Esophagus squamous epithelium (tissue), 5 donors: ENCODE data around the gene TTF2. TPM values are rescaled to one million over a fixed set of nuclear protein-coding genes. Genes with fewer than 3 reads are reported as not detected.
"Not testable (repeated sequence)": the region's sequence is repeated elsewhere in the genome, so short reads cannot be mapped to it uniquely, and the experiment has no call there.

Experiments
- DNase-seq: peaks from one replicate; lab custom pipeline; 2025; lab: John Stamatoyannopoulos, UW
- H3K27ac ChIP-seq, 4 donors: fragments of 200-600 bp; sonication (generic); one replicate each; pipeline ENCODE4 v1.5.1; 2016 to 2019; ENCODE audit warnings: mild to moderate bottlenecking in 1 of 4
- H3K27me3 ChIP-seq, 4 donors: fragments of 200-600 bp; sonication (generic); 1 replicate in 3 of 4; 2 replicates in 1 of 4; pipeline versions ENCODE4 v1.5.1 to v1.6.0; 2017 to 2021; ENCODE audit warnings: antibody characterized with exemption in 1 of 4
- H3K36me3 ChIP-seq, 3 donors: fragments of 200-600 bp; sonication (generic); one replicate each; pipeline ENCODE4 v1.5.1; 2016 to 2019
- H3K4me1 ChIP-seq, 3 donors: fragments of 200-600 bp; sonication (generic); one replicate each; pipeline ENCODE4 v1.5.1; 2017 to 2019
- H3K4me3 ChIP-seq, 4 donors: fragments of 200-600 bp; sonication (generic); 1 replicate in 3 of 4; 2 replicates in 1 of 4; pipeline ENCODE4 v1.5.1; 2016 to 2019; ENCODE audit warnings: mild to moderate bottlenecking in 2 of 4, moderate library complexity in 1 of 4
- H3K9me3 ChIP-seq, 3 donors: fragments of 200-600 bp; sonication (generic); one replicate each; pipeline ENCODE4 v1.5.1; 2016 to 2019
- CTCF ChIP-seq, 6 experiments: fragments of 450-650 bp in 4 of 6; fragments of 200-600 bp in 2 of 6; sonication (generic) in 2 of 6; IDR thresholded peaks; one replicate each; pipeline ENCODE4 v1.5.1; 2016 to 2019; ENCODE audit warnings: antibody characterized with exemption in 6 of 6, mild to moderate bottlenecking in 4 of 6, moderate library complexity in 4 of 6
- POLR2A ChIP-seq, 4 donors: fragments of 450-650 bp; IDR thresholded peaks; one replicate each; pipeline ENCODE4 v1.6.1; 2017; ENCODE audit warnings: antibody characterized with exemption in 4 of 4, mild to moderate bottlenecking in 4 of 4, moderate library complexity in 3 of 4
- WGBS, 2 donors: methylation state at CpG; one replicate each; pipeline ENCODE4 v1.1.5; 2018; 5-methylcytosine and 5-hydroxymethylcytosine counted together
- intact Hi-C: fragments of 100-400 bp; cut with DNase I; formaldehyde crosslinking; loops from one replicate; pipeline ENCODE4 v1.15.0; 2022
- total RNA-seq, 4 donors: library from RNA; depleted of rRNA; stranded (reverse); fragments of >200 nt; gene quantifications; one replicate each; pipeline ENCODE4 v1.1.0, GENCODE V29; 2016
- donor health status: DM: yes; HTN: yes; CAD: no.

TTF2 gene
- total RNA-seq, 4 donors from 2014 or later: 7.2 to 24.2 (median 19.2) TPM

DNA sequence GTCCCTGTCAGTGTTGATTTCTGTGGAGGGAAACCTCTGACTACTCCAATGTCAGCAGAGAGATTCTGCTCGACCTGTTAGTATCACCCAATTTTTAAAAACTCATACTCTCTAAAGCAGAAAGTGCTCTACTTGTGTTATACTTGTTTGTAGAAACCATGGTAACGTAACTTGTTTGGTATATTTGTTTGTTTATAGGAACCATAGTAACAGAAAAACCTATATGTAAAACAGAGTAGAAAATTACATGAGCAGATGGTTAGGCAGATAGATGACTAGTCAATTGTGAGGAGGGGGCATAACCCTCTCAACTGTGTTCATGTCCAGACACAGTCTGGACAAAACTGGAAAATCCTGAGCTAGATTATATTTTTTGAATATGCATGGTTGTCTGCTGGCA, 54.8 kb downstream of the TTF2 start:
- intact Hi-C loops: no loop called here
- Histone ChIP-seq H3K9me3 (no peaks in the 10 kb centered on the region), H3K27ac (no peak overlapping the region), H3K4me1 (peaks cover 0 to 8% (median 3%) of the 10 kb centered on the region in 3 donors), H3K36me3 (peaks cover 0 to 19% (median 0%) of the 10 kb centered on the region in 3 donors), H3K4me3 (no peak overlapping the region), H3K27me3 (no peaks in the 10 kb centered on the region)
- WGBS, 2 donors: 67 to 69% methylated on average over 2 of the region's 2 CpGs
- DNase-seq: no peak
- TF ChIP-seq POLR2A (IDR thresholded peaks at IDR 0.05) (no peak), CTCF (IDR thresholded peaks at IDR 0.05) (no peak)

GRCh38 chr1:117116090-117116783, 56.1 kb downstream of the TTF2 start:
- H3K27ac ChIP-seq: no peak overlapping the region

GRCh38 chr1:117116784-117117130, 56.6 kb downstream of the TTF2 start:
- peaks cover 0 to 19% (median 0%) of the 10 kb centered on the region in 3 donors for H3K36me3 ChIP-seq
- no peak overlapping the region for H3K27ac ChIP-seq
- no peaks in the 10 kb centered on the region for H3K9me3 ChIP-seq
- TF ChIP-seq POLR2A (IDR thresholded peaks at IDR 0.05) (no peak), CTCF (IDR thresholded peaks at IDR 0.05) (no peak)
- intact Hi-C loops: no loop called here
- H3K4me1 ChIP-seq: peaks cover 5 to 13% (median 6%) of the 10 kb centered on the region in 3 donors
- no peak overlapping the region for H3K4me3 ChIP-seq
- no peak for DNase-seq
- WGBS, 2 donors: 93 to 100% methylated on average over 1 to 3 of the region's 3 CpGs
- no peaks in the 10 kb centered on the region for H3K27me3 ChIP-seq

More at GRCh38 chr1:117116090-117116783, 56.1 kb downstream of the TTF2 start:
- no peaks in the 10 kb centered on the region for H3K27me3 ChIP-seq
- no peaks in the 10 kb centered on the region for H3K9me3 ChIP-seq
- no peak for DNase-seq
- H3K36me3 ChIP-seq: peaks cover 0 to 19% (median 0%) of the 10 kb centered on the region in 3 donors
- intact Hi-C loops: no loop called here
- 89 to 90% methylated on average over 13 of the region's 13 CpGs for WGBS, 2 donors
- H3K4me3 ChIP-seq: no peak overlapping the region
- TF ChIP-seq POLR2A (IDR thresholded peaks at IDR 0.05) (no peak), CTCF (IDR thresholded peaks at IDR 0.05) (no peak)
- peaks cover 5 to 11% (median 6%) of the 10 kb centered on the region in 3 donors for H3K4me1 ChIP-seq

GRCh38 chr1:117117697-117118096, 57.6 kb downstream of the TTF2 start:
- H3K27me3 ChIP-seq: no peaks in the 10 kb centered on the region
- no peak overlapping the region for H3K4me3 ChIP-seq
- H3K4me1 ChIP-seq: peaks cover 5 to 21% (median 6%) of the 10 kb centered on the region in 3 donors
- H3K36me3 ChIP-seq: peaks cover 0 to 10% (median 0%) of the 10 kb centered on the region in 3 donors
- DNase-seq: no peak
- H3K27ac ChIP-seq: no peak overlapping the region
- TF ChIP-seq POLR2A (IDR thresholded peaks at IDR 0.05): no peak
- TF ChIP-seq CTCF (IDR thresholded peaks at IDR 0.05): no peak
- H3K9me3 ChIP-seq: no peaks in the 10 kb centered on the region
- WGBS, 2 donors: 94 to 96% methylated on average over 2 of the region's 2 CpGs
- intact Hi-C loops: no loop called here

GRCh38 chr1:117118137-117118536, 58.0 kb downstream of the TTF2 start:
- Histone ChIP-seq H3K9me3 (no peaks in the 10 kb centered on the region), H3K27ac (no peak overlapping the region)
- 81 to 87% methylated on average over 8 to 10 of the region's 12 CpGs for WGBS, 2 donors

DNA sequence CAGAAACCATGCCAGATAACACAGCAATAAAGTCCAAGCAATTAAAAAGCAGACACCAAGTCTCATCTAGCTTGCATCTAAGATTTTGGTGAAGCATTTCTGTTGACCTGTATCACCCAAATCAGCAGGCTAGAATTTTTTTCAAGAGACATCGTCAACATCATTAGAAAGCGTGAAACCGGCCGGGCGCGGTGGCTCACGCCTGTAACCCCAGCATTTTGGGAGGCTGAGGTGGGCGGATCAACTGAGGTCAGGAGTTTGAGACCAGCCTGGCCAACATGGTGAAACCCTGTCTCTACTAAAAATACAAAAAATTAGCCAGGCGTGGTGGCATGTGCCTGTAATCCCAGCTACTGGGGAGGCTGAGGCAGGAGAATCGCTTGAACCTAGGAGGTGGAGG, 59.0 kb downstream of the TTF2 start:
- DNase-seq, intact Hi-C loops, H3K36me3 ChIP-seq, H3K9me3 ChIP-seq, H3K27ac ChIP-seq, H3K27me3 ChIP-seq, H3K4me3 ChIP-seq: not testable (repeated sequence)
- WGBS, 2 donors: 96 to 98% methylated on average over 10 of the region's 10 CpGs
- H3K4me1 ChIP-seq: peaks cover 5 to 21% (median 6%) of the 10 kb centered on the region in 3 donors

More at GRCh38 chr1:117118137-117118536, 58.0 kb downstream of the TTF2 start:
- TF ChIP-seq POLR2A (IDR thresholded peaks at IDR 0.05): no peak
- no peak for TF ChIP-seq CTCF (IDR thresholded peaks at IDR 0.05)
- no peaks in the 10 kb centered on the region for H3K27me3 ChIP-seq
- no peak for DNase-seq
- intact Hi-C loops: no loop called here
- H3K4me3 ChIP-seq: no peak overlapping the region
- H3K4me1 ChIP-seq: peaks cover 5 to 21% (median 6%) of the 10 kb centered on the region in 3 donors
- peaks cover 0 to 6% (median 0%) of the 10 kb centered on the region in 3 donors for H3K36me3 ChIP-seq
